Measurements from ENCODE around the gene USP47.

USP47 gene

GRCh38 chr11:11915625-11916024 is 73.9 kb downstream of the USP47 start:
- H3K27ac ChIP-seq: no peak overlapping the region
- no peak for TF ChIP-seq CTCF (conservative IDR thresholded peaks at IDR 0.05)
- TF ChIP-seq ZFX (IDR thresholded peaks at IDR 0.05): no peak

- TF ChIP-seq ZFX (IDR thresholded peaks at IDR 0.05): no peak
- H3K27ac ChIP-seq: no peak overlapping the region
These were observed 75.2 kb downstream of the USP47 start for GRCh38 chr11:11916981-11917399.

- TF ChIP-seq CTCF (conservative IDR thresholded peaks at IDR 0.05) (no peak), ZFX (IDR thresholded peaks at IDR 0.05) (no peak)
- no peak overlapping the region for H3K27ac ChIP-seq
These were observed 82.1 kb downstream of the USP47 start for GRCh38 chr11:11923828-11924227.

- H3K27ac ChIP-seq: no peak overlapping the region
- TF ChIP-seq CTCF (conservative IDR thresholded peaks at IDR 0.05) (no peak), ZFX (IDR thresholded peaks at IDR 0.05) (no peak)
These were observed 88.1 kb downstream of the USP47 start for GRCh38 chr11:11929920-11930319.

GRCh38 chr11:11931461-11932055 is 89.8 kb downstream of the USP47 start:
- no peak overlapping the region for H3K27ac ChIP-seq
- TF ChIP-seq CTCF (conservative IDR thresholded peaks at IDR 0.05): peak; percentile 79
- TF ChIP-seq ZFX (IDR thresholded peaks at IDR 0.05): no peak

GRCh38 chr11:11935536-11935935 is 93.8 kb downstream of the USP47 start:
- TF ChIP-seq CTCF (conservative IDR thresholded peaks at IDR 0.05) (no peak), ZFX (IDR thresholded peaks at IDR 0.05) (no peak)
- H3K27ac ChIP-seq: no peak overlapping the region

GRCh38 chr11:11937433-11937832 is 95.7 kb downstream of the USP47 start:
- H3K27ac ChIP-seq: no peak overlapping the region
- TF ChIP-seq CTCF (conservative IDR thresholded peaks at IDR 0.05) (no peak), ZFX (IDR thresholded peaks at IDR 0.05) (no peak)

GRCh38 chr11:11937957-11938356 is 96.2 kb downstream of the USP47 start:
- TF ChIP-seq CTCF (conservative IDR thresholded peaks at IDR 0.05) (no peak), ZFX (IDR thresholded peaks at IDR 0.05) (no peak)
- no peak overlapping the region for H3K27ac ChIP-seq
